Heart left ventricle (tissue), 13 donors: Measurements from ENCODE around the gene NCLN.

Source experiments
- CTCF ChIP-seq, 12 donors: fragments of 200-600 bp; sonication (generic) in 4 of 12; IDR thresholded peaks; one replicate each; pipeline versions ENCODE4 v1.5.0 to v1.8.0; 2018 to 2022; ENCODE audit warnings: antibody characterized with exemption in 12 of 12, mild to moderate bottlenecking in 5 of 12
- POLR2A ChIP-seq, 2 donors: fragments of 450-650 bp; IDR thresholded peaks; one replicate each; pipeline ENCODE4 v1.6.1; 2017; ENCODE audit warnings: antibody characterized with exemption in 2 of 2, mild to moderate bottlenecking in 2 of 2, moderate library complexity in 2 of 2
- donor health status: ischemic (EF 13 %, LVEDD 7.1; RV severe dilation, severe dysfunction).
- donor health status: DM: no; HTN: yes; CAD: no.
- donor health status: DM: no; HTN: no; CAD: no.
- donor health status: ischemic (EF 25% LVEDD 6.9; RV normal size, moderate dysfunction).
- donor health status: ischemic (EF 25% LVEDD 5.7; RV mildly dilated, moderate dysfunction).
- donor health status: ischemic (EF 35%, LVEDD 5.7; RV mildly dilated, moderate dysfunction).
- donor health status: nonischemic (EF 11% LVEDD 7.7; RV severe dilation, severe dysfunction).
- donor health status: DM: yes; HTN: yes; CAD: no.
- donor health status: PGD.
- donor health status: ischemic (EF 29% LVEDD 5.4; RV normal size, mild dysfunction).
- donor health status: nonischemic (EF 23%, LVEDD 6.1; RV moderate dilation, normal function).

GRCh38 chr19:3210347-3211017, 24.8 kb downstream of the NCLN start:
- peak; percentile 33 to 60 (median 50) for TF ChIP-seq CTCF (IDR thresholded peaks at IDR 0.05)
- no peak for TF ChIP-seq POLR2A (IDR thresholded peaks at IDR 0.05)
